Upper lobe of left lung (tissue), 4 donors: ENCODE results near the gene DDR1.
A peak's percentile ranks its signal among the peaks of the same experiment; 100 is the strongest.

Source experiments
- CTCF ChIP-seq, 6 experiments: fragments of 450-650 bp in 4 of 6; fragments of 200-600 bp in 2 of 6; sonication (generic) in 2 of 6; IDR thresholded peaks; one replicate each; pipeline ENCODE4 v1.5.1; 2016 to 2019; ENCODE audit warnings: antibody characterized with exemption in 6 of 6
- EP300 ChIP-seq, 4 donors: sonication (generic); formaldehyde crosslinking; IDR thresholded peaks; one replicate each; pipeline ENCODE4 v1.5.1; 2017; ENCODE audit warnings: antibody characterized with exemption in 4 of 4, control low read depth in 2 of 4
- POLR2A ChIP-seq, 4 donors: fragments of 450-650 bp; IDR thresholded peaks; one replicate each; pipeline ENCODE4 v1.5.1; 2016 to 2017; ENCODE audit warnings: antibody characterized with exemption in 4 of 4, mild to moderate bottlenecking in 2 of 4

DNA sequence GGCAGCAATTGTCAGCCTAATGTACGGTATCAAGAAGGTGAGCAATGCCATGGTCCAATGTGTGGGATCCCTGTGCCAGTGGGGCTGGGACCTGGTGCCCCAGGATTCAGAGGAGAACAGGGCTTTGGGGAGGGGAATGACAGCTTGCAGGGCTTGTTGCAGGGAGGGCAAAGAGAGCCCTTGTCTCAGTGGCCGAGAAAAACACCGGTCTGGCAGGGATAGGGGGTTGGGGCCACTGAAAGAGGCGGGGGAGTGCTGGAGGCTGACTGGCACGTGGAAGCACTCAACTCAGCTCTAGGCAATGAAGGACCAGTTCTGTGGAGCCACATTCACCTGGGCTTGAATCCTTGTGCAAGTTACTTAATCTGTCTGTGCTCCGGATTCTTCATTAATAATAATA is 52.9 kb downstream of the DDR1 start:
- TF ChIP-seq CTCF (IDR thresholded peaks at IDR 0.05) (no peak), EP300 (IDR thresholded peaks at IDR 0.05) (peak in 1 of 4 donors; percentile 35), POLR2A (IDR thresholded peaks at IDR 0.05) (peak in 1 of 4 donors; percentile 85)
